HG03457 (cell line): Measurements from ENCODE around the gene ATP1A2.
"Not testable (repeated sequence)": the region's sequence is repeated elsewhere in the genome, so short reads cannot be mapped to it uniquely, and the experiment has no call there.

ENCODE experiments used
- ATAC-seq: cut with Tn5 transposase; IDR thresholded peaks from one replicate; pipeline ENCODE4 v1.9.1; 2021; ENCODE audit warnings: moderate number of reproducible peaks; ENCODE audit not compliant: unreplicated experiment

ATP1A2 gene

DNA sequence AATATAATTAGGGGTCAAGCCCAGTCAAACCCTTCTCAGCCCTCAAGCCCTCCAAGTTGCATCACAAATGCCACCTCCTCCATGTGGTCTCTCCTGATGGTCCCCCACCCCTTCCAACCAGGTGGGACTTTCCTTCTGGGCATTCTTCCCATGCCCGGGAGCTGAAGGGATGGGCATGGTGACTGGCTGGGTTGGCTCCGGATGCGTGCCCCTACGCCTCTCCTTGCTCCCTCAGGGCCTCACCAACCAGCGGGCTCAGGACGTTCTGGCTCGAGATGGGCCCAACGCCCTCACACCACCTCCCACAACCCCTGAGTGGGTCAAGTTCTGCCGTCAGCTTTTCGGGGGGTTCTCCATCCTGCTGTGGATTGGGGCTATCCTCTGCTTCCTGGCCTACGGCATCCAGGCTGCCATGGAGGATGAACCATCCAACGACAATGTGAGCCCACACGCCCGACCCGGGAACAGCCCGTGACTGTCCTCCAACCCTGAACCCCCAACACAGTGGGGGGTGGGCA lies 7.5 kb downstream of the ATP1A2 start:
- ATAC-seq = no peak

DNA sequence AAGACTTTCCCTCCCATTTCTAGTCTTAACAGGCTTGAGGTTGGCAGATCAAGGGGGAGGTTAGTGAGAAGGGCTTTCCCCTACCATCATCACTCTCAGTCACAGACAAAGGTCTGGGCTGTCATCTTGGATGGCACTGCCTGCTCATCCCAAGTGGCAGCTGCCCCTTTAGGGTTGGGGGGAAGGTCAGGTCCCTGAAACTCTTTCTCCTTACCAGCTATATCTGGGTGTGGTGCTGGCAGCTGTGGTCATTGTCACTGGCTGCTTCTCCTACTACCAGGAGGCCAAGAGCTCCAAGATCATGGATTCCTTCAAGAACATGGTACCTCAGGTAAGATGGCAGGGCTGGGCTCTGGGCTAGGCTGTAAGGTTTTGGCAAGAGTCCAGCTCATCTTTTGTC lies 8.2 kb downstream of the ATP1A2 start:
- ATAC-seq = no peak

DNA sequence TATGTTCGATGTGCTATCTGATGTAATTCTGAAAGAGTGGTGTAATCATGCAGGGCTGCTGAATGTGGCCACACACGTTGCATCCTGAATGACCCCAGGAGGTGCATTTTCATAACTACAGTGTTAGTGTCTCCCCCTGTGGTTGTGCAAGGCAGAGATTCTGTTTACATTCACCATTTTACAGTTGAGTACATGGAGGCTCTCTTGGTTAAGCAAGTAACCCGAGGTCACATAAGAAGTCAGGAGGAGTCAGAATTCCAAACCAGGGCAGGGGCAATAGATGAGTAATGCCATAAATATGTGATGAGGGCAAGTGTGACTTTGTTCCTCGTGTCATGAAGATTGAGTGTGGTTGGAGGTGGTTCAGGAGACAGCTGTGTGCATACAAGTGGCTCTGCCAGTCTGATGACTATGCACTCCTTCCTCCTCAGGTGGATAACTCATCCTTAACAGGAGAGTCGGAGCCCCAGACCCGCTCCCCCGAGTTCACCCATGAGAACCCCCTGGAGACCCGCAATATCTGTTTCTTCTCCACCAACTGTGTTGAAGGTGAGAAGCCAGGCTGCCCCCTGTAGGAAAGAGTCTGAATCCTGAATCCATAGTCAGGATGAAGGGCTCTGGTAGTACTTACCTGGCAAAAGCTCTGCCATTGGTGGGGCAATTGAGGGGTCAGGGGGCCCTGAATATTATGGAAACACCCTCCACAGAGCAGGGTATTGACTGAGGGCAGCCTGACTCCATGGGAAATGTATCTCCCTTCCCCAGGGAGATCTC lies 9.3 kb downstream of the ATP1A2 start:
- ATAC-seq = no peak

GRCh38 chr1:160125746-160126145 lies 10.2 kb downstream of the ATP1A2 start:
- no peak for ATAC-seq

GRCh38 chr1:160126342-160126741 lies 10.8 kb downstream of the ATP1A2 start:
- not testable (repeated sequence) for ATAC-seq

DNA sequence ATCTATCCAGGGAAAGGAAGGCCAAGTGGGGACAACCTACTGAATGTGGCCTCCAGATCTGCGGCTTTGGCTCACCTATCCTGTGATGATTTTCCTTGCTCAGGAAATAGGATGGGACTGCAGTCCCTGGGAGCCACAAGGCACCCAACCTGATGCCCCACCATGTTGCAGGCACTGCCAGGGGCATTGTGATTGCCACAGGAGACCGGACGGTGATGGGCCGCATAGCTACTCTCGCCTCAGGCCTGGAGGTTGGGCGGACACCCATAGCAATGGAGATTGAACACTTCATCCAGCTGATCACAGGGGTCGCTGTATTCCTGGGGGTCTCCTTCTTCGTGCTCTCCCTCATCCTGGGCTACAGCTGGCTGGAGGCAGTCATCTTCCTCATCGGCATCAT lies 11.8 kb downstream of the ATP1A2 start:
- no peak for ATAC-seq

DNA sequence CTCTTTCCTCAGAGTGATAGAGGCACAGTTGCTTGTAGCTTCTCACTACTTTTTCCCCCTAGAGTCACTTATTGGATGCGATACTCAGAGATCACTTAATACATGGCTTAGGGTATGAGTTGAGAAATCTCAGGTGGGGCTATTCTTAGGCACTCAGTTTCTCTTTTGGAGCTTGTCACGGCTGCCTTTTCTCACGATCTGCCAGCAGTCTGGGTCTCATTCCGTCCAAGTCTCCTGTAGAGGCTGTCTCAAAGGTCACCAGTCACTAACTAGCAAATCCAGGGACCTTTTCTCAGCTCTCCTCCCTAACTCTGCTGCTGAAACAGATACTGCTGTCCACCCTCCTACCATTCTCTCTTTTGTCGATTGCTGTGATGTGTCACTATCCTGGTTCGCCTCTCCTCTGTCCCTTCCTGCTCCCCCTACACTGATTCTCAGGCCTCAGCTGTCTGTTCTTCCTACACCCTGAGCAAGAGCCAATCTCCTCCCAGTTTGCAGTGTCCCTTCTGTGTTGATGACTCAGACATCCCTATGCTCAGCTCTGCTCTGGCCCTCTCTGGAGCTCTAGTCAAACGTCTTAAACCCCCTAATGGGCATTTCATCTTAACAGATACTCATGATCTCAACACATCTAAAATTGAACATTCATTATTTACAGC lies 12.4 kb downstream of the ATP1A2 start:
- ATAC-seq = no peak

DNA sequence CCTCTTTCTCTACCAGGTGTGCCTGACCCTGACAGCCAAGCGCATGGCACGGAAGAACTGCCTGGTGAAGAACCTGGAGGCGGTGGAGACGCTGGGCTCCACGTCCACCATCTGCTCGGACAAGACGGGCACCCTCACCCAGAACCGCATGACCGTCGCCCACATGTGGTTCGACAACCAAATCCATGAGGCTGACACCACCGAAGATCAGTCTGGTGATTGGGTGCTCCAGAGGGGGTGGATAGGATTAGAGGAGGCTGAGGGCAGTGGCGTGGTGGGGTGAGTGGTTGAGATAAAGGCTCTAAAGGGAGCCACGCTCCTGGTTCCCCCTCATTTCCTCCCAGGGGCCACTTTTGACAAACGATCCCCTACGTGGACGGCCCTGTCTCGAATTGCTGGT lies 13.1 kb downstream of the ATP1A2 start:
- no peak for ATAC-seq

- no peak for ATAC-seq
These were observed 13.5 kb downstream of the ATP1A2 start for GRCh38 chr1:160129046-160129445.

GRCh38 chr1:160129558-160129957 lies 14.0 kb downstream of the ATP1A2 start:
- ATAC-seq = no peak

DNA sequence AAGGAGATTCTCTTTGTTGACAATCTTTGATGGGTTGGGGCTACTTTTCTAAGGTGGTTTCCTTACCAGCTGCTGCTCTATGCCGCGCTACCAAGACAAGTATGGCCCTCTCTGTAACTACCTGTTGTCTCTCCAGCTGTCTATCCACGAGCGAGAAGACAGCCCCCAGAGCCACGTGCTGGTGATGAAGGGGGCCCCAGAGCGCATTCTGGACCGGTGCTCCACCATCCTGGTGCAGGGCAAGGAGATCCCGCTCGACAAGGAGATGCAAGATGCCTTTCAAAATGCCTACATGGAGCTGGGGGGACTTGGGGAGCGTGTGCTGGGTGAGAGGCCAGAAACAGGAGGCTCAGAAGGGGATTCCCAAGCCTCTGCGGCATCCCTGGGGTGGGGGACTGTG lies 14.4 kb downstream of the ATP1A2 start:
- ATAC-seq = no peak

DNA sequence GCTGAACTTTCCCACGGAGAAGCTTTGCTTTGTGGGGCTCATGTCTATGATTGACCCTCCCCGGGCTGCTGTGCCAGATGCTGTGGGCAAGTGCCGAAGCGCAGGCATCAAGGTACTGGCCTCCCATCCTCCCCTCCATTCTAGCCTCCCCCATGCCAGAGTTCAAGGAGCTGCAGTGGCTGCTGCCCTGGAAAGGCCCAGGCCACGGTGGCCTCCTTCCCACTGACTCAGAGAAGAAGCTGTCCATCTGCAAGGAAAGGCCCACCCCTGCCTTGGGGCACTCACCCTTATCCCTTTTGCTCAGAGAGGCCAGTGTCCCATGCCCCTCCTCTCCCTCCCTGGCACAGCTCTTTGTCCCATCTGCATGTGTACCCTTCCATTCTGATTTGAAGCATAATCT lies 14.9 kb downstream of the ATP1A2 start:
- no peak for ATAC-seq

DNA sequence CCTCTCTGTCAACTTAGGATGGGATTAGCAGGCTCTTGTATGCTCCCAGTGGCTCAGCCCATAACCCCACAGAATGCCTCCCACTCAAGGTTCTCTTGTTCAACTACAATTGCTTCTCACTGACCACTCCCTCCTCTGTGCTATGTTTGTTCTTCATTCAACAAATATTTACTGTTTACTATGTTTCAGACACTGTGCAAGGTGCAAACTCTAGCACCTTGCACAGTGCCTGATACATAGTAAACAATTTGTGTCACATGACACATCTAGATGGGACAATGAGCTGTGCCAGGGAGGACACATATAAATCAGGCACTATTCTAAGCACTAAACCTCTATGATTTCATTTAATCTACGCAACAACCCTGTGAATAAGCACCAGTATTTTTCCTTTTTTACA lies 15.4 kb downstream of the ATP1A2 start:
- no peak for ATAC-seq

GRCh38 chr1:160131803-160132565 lies 16.4 kb downstream of the ATP1A2 start:
- ATAC-seq = no peak

DNA sequence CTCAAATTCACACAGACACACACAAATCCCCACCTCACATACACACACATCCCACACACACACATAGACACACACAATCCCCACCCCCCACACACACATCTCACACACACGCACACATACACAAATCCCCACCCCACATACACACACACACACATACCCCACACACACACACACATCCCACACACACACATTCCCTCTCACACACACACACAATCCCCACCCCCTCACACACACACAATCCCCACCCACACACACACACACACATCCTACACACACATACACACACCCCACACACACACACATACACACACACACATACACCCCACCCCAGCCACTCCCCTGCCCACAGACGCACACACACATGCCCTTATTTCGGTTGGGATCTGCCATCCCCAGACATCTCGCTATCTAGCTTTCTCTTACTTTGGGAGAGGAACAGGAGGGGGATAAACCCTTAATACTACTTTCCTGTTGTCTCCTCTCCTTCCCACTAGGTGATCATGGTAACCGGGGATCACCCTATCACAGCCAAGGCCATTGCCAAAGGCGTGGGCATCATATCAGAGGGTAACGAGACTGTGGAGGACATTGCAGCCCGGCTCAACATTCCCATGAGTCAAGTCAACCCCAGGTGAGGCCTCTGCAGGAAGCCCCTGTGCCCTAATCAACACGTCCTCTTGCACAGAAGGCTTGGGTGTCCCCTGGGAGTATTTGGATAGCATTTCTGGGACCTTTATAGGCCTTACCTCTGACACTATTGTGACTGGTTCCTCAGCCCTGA lies 18.6 kb downstream of the ATP1A2 start:
- ATAC-seq = no peak

- no peak for ATAC-seq
These were observed 19.4 kb downstream of the ATP1A2 start for GRCh38 chr1:160134791-160135572.

- no peak for ATAC-seq
These were observed 20.8 kb downstream of the ATP1A2 start for GRCh38 chr1:160136121-160136925.

DNA sequence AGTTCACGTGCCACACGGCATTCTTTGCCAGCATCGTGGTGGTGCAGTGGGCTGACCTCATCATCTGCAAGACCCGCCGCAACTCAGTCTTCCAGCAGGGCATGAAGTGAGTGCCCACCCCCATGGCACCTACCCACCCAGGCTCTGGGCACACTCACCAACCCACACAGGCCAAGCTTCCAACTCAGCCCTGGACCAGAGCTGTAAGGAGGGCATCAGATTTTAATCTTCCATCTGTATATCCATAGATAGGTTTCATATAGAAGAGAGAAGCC lies 21.3 kb downstream of the ATP1A2 start:
- ATAC-seq = no peak

DNA sequence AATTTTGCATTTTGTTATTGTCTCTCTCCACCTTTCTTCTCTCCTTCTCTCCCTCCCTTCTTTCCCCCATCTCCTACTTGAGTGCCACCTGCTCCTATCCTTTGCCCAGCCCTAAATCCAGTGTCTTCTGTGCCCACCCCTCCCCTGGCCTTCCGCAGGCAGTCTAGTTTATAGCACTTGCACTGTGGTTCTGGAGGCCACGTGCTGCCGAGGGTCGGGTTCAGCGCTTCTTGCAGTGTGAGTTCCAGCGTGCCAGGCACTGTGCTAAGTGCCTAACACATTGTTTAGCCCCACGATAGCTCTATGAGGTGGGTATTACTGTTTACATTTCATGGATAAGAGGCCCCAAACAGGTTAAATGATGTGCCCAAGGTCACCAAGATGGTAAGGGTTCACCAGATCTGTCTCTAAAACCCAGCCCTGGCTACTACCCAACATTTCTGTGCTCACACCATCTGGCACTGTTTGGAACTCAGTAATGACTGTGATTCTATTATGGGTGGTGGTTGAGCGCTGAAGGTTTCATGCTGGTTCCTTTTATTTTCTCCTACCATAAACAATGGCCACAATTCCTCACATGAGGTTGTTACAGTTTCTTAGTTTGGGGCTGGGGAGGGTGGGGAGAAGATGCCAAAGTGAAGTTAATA lies 21.8 kb downstream of the ATP1A2 start:
- no peak for ATAC-seq
